CD14-positive monocyte (primary cell): ENCODE measurements around the gene SMPD2. TPM values are rescaled to one million over a fixed set of nuclear protein-coding genes. Genes with fewer than 3 reads are reported as not detected.

Source experiments
- DNase-seq, 3 donors: peaks; one replicate each; pipeline ENCODE4 v3.0.0-alpha.2; 2011 to 2022
- H2AFZ ChIP-seq: 2 replicates; pipeline ENCODE4 v1.6.0; 2012; ENCODE audit warnings: mild to moderate bottlenecking, low read depth, low read length, inconsistent platforms; ENCODE audit not compliant: insufficient read depth, poor library complexity, severe bottlenecking
- H3K27ac ChIP-seq, 2 donors: 1 replicate in 1 of 2; 2 replicates in 1 of 2; pipeline ENCODE4 v1.5.1; 2012 to 2013; ENCODE audit warnings: low read length in 2 of 2, control low read depth in 1 of 2, inconsistent platforms in 1 of 2, low read depth in 1 of 2, mild to moderate bottlenecking in 1 of 2
- H3K27me3 ChIP-seq, 2 donors: one replicate each; pipeline versions ENCODE4 v1.6.0 to v1.6.1; 2011 to 2013; ENCODE audit warnings: low read length in 2 of 2; ENCODE audit not compliant: control insufficient read depth in 2 of 2, insufficient read depth in 2 of 2
- H3K36me3 ChIP-seq, 2 donors: replicated peaks in 1 of 2; 1 replicate in 1 of 2; 2 replicates in 1 of 2; pipeline versions ENCODE4 v1.5.1 to v1.6.1; 2012 to 2013; ENCODE audit warnings: low read length in 2 of 2, control low read depth in 1 of 2, inconsistent platforms in 1 of 2, mild to moderate bottlenecking in 1 of 2; ENCODE audit not compliant: insufficient read depth in 2 of 2, control insufficient read depth in 1 of 2
- H3K4me1 ChIP-seq, 2 donors: 1 replicate in 1 of 2; 2 replicates in 1 of 2; pipeline versions ENCODE4 v1.5.1 to v1.6.1; 2012 to 2013; ENCODE audit warnings: low read length in 2 of 2, control low read depth in 1 of 2, inconsistent platforms in 1 of 2, mild to moderate bottlenecking in 1 of 2, moderate library complexity in 1 of 2; ENCODE audit not compliant: insufficient read depth in 2 of 2, control insufficient read depth in 1 of 2
- H3K4me2 ChIP-seq: replicated peaks from 2 replicates; pipeline ENCODE3; 2012; ENCODE audit warnings: low read length, moderate library complexity, mild to moderate bottlenecking; ENCODE audit not compliant: poor library complexity, severe bottlenecking; ENCODE audit errors: extremely low read depth
- H3K4me3 ChIP-seq, 3 experiments: fragments of 200-600 bp in 1 of 3; sonication (generic) in 1 of 3; replicated peaks in 1 of 3; 1 replicate in 2 of 3; 2 replicates in 1 of 3; pipeline ENCODE4 v1.5.1; 2011 to 2013; ENCODE audit warnings: low read length in 3 of 3, mild to moderate bottlenecking in 3 of 3, control low read depth in 2 of 3, low read depth in 2 of 3, inconsistent platforms in 1 of 3, moderate library complexity in 1 of 3
- H3K79me2 ChIP-seq: 2 replicates; pipeline ENCODE4 v1.6.0; 2012; ENCODE audit warnings: mild to moderate bottlenecking, control low read depth, inconsistent platforms, low read length, moderate library complexity; ENCODE audit not compliant: insufficient read depth
- H3K9ac ChIP-seq: 2 replicates; pipeline ENCODE4 v1.6.0; 2017; ENCODE audit warnings: low read length, mild to moderate bottlenecking; ENCODE audit not compliant: insufficient read depth, poor library complexity, severe bottlenecking
- H3K9me3 ChIP-seq, 2 donors: replicated peaks in 1 of 2; 1 replicate in 1 of 2; 2 replicates in 1 of 2; pipeline versions ENCODE4 v1.5.1 to v1.6.1; 2012 to 2013; ENCODE audit warnings: low read length in 2 of 2, control low read depth in 1 of 2; ENCODE audit not compliant: control insufficient read depth in 1 of 2, insufficient read depth in 1 of 2
- H4K20me1 ChIP-seq: 2 replicates; pipeline ENCODE4 v1.6.0; 2012; ENCODE audit warnings: mild to moderate bottlenecking, low read length, control low read depth, moderate library complexity; ENCODE audit not compliant: insufficient read depth
- H3K27ac Mint-ChIP-seq, 7 donors: one replicate each; pipeline ENCODE4 v1.8.0; 2020; ENCODE audit warnings: mild to moderate bottlenecking in 7 of 7, mixed read lengths in 7 of 7, moderate library complexity in 6 of 7, inconsistent platforms in 2 of 7
- H3K27me3 Mint-ChIP-seq, 3 donors: one replicate each; pipeline ENCODE4 v1.8.0; 2021 to 2022; ENCODE audit warnings: low read depth in 3 of 3, mild to moderate bottlenecking in 3 of 3, mixed read lengths in 3 of 3, moderate library complexity in 3 of 3, inconsistent platforms in 1 of 3
- H3K36me3 Mint-ChIP-seq, 2 donors: one replicate each; pipeline ENCODE4 v1.8.0; 2020; ENCODE audit warnings: mixed read lengths in 2 of 2, inconsistent platforms in 1 of 2, mild to moderate bottlenecking in 1 of 2
- H3K4me1 Mint-ChIP-seq: one replicate; pipeline ENCODE4 v1.8.0; 2020; ENCODE audit warnings: mild to moderate bottlenecking, mixed read lengths
- H3K4me3 Mint-ChIP-seq, 2 donors: one replicate each; pipeline ENCODE4 v1.8.0; 2020; ENCODE audit warnings: mild to moderate bottlenecking in 2 of 2, mixed read lengths in 2 of 2, moderate library complexity in 1 of 2
- H3K9me3 Mint-ChIP-seq, 7 donors: one replicate each; pipeline ENCODE4 v1.8.0; 2020 to 2022; ENCODE audit warnings: mixed read lengths in 7 of 7, mild to moderate bottlenecking in 6 of 7, moderate library complexity in 6 of 7, inconsistent platforms in 2 of 7
- WGBS: methylation state at CpG from one replicate; pipeline ENCODE4 v1.1.5; 2013; ENCODE audit warnings: missing lambda C conversion rate; ENCODE audit not compliant: insufficient coverage; 5-methylcytosine and 5-hydroxymethylcytosine counted together
- intact Hi-C, 2 donors: fragments of 100-400 bp; cut with micrococcal nuclease; formaldehyde crosslinking; loops; one replicate each; pipeline versions ENCODE4 v1.15.0 to v1.15.1; 2023
- polyA plus RNA-seq, 3 donors: library from polyadenylated mRNA; depleted of rRNA in 1 of 3; unstranded in 2 of 3; stranded (reverse) in 1 of 3; fragments of 300-500 nt in 2 of 3; fragments of >200 nt in 1 of 3; fragmentation: Illumina TruSeq in 2 of 3; gene quantifications; 1 replicate in 2 of 3; 2 replicates in 1 of 3; pipeline ENCODE4 v1.2.3, GENCODE V29; 2012 to 2021
- TF ChIP-seq, protein P1 (sequence below): fragments of 200-600 bp; IDR thresholded peaks from one replicate; pipeline ENCODE4 v1.8.0; 2022; ENCODE audit warnings: antibody characterized with exemption, mild to moderate bottlenecking

Gene SMPD2
- polyA plus RNA-seq, 3 donors = 9.5 to 14.3 (median 12.3) TPM

DNA sequence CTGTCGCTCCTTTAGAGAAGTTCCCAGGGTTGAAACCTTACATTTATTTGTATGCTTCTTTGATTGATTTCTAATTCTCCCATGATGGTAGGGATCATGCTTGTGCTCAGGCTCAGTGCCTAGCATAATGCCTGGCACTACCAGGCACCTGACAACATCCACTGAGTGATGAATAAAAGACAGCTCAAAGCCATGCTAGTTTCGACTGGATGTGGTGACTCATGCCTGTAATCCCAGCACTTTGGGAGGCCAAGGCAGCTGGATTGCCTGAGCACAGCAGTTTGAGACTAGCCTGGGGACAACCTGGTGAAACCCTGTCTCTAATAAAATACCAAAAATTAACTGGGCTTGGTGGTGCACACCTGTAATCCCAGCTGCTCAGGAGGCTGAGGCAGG lies 46.6 kb upstream of the SMPD2 start:
- TF ChIP-seq, protein P1, sequence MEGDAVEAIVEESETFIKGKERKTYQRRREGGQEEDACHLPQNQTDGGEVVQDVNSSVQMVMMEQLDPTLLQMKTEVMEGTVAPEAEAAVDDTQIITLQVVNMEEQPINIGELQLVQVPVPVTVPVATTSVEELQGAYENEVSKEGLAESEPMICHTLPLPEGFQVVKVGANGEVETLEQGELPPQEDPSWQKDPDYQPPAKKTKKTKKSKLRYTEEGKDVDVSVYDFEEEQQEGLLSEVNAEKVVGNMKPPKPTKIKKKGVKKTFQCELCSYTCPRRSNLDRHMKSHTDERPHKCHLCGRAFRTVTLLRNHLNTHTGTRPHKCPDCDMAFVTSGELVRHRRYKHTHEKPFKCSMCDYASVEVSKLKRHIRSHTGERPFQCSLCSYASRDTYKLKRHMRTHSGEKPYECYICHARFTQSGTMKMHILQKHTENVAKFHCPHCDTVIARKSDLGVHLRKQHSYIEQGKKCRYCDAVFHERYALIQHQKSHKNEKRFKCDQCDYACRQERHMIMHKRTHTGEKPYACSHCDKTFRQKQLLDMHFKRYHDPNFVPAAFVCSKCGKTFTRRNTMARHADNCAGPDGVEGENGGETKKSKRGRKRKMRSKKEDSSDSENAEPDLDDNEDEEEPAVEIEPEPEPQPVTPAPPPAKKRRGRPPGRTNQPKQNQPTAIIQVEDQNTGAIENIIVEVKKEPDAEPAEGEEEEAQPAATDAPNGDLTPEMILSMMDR = no peak
- Histone ChIP-seq H2AFZ (peak overlapping the region; percentile 36), H4K20me1 (no peaks in the 10 kb centered on the region), H3K4me2 (no peak overlapping the region), H3K4me1 (peaks cover 37 to 43% of the 10 kb centered on the region in 2 donors), H3K27me3 (no peaks in the 10 kb centered on the region), H3K27ac (no peak overlapping the region), H3K4me3 (no peak overlapping the region), H3K79me2 (no peaks in the 10 kb centered on the region), H3K9ac (no peak overlapping the region), H3K9me3 (no peaks in the 10 kb centered on the region), H3K36me3 (no peaks in the 10 kb centered on the region)
- H3K36me3 Mint-ChIP-seq = no peaks in the 10 kb centered on the region
- peaks cover 63% of the 10 kb centered on the region for H3K4me1 Mint-ChIP-seq
- peak in 2 of 3 donors; percentile 51 to 52 for DNase-seq
- H3K4me3 Mint-ChIP-seq = no peak overlapping the region
- H3K9me3 Mint-ChIP-seq = peaks cover 0 to 4% (median 0%) of the 10 kb centered on the region in 7 donors
- intact Hi-C loops = no loop called here
- peak overlapping the region in 3 of 7 donors; percentile 8 to 36 (median 33) for H3K27ac Mint-ChIP-seq
- 50% methylated on average over 1 of the region's 2 CpGs for WGBS
- H3K27me3 Mint-ChIP-seq = peaks cover 0 to 6% (median 2%) of the 10 kb centered on the region in 3 donors

DNA sequence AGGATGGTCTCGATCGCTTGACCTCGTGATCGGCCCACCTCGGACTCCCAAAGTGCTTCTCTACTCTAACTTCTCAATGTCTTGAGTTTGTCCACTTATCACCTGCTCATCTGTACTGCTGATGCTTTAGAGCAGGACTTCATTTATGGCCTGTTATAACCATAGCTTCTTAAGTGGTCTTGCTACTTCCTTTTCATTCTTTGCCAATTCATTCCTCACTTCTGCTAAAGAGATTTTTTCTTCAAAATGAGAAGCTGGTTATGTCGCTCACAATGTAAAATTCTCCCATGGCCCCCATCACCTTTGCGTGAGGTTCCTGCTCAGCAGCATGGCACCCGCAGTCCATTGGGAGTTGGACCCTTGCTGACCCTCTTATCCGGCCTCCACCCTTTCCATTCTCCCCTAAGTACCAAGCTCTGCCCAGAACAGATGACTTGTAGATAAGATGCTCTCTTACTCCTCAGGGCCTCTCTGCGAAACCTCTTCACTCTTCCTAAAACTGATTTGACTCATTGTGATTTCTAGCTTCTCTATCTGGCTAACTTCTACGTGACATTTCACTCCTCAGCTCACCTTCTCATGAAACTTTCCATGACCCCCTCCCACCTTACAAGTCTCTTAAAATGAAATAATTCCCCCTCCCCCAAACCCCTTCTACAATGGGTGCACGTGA lies 44.3 kb upstream of the SMPD2 start:
- peaks cover 24 to 29% of the 10 kb centered on the region in 2 donors for H3K4me1 ChIP-seq

More for the DNA sequence above, 44.3 kb upstream of the SMPD2 start:
- Histone ChIP-seq H3K4me2 (no peak overlapping the region), H2AFZ (peak overlapping the region; percentile 4), H3K79me2 (no peaks in the 10 kb centered on the region), H3K36me3 (no peaks in the 10 kb centered on the region), H3K9me3 (no peaks in the 10 kb centered on the region), H3K27ac (no peak overlapping the region), H3K9ac (no peak overlapping the region), H3K4me3 (no peak overlapping the region), H4K20me1 (no peaks in the 10 kb centered on the region), H3K27me3 (no peaks in the 10 kb centered on the region)
- TF ChIP-seq, protein P1 = no peak
- intact Hi-C loops = loop anchor here in 1 of 2 donors (5.0 kb wide), 1 partner anchor 209 kb away; no protein-coding TSS in a partner anchor
- WGBS = 61% methylated on average over 11 of the region's 12 CpGs
- no peak overlapping the region for H3K4me3 Mint-ChIP-seq
- H3K9me3 Mint-ChIP-seq = no peaks in the 10 kb centered on the region
- H3K27ac Mint-ChIP-seq = peak overlapping the region; percentile 15 to 84 (median 80)
- peaks cover 44% of the 10 kb centered on the region for H3K4me1 Mint-ChIP-seq
- no peaks in the 10 kb centered on the region for H3K36me3 Mint-ChIP-seq
- peak in 1 of 3 donors; percentile 47 for DNase-seq
- H3K27me3 Mint-ChIP-seq = peaks cover 0 to 7% (median 2%) of the 10 kb centered on the region in 3 donors
